Hepatocyte (in vitro differentiated cells): ENCODE data around the gene SLC4A5. TPM values are rescaled to one million over a fixed set of nuclear protein-coding genes. Genes with fewer than 3 reads are reported as not detected.

Source experiments
- DNase-seq: peaks from one replicate; pipeline ENCODE4 v3.0.0-alpha.2; 2016; ENCODE audit warnings: low spot score
- H2AFZ ChIP-seq: fragments of 200-600 bp; sonication (generic); 2 replicates; pipeline ENCODE4 v1.6.0; 2016; ENCODE audit warnings: antibody characterized with exemption, mild to moderate bottlenecking
- H3K27ac ChIP-seq: fragments of 200-600 bp; sonication (generic); 2 replicates; pipeline ENCODE4 v1.5.1; 2016; ENCODE audit warnings: mild to moderate bottlenecking
- H3K27me3 ChIP-seq: fragments of 200-600 bp; sonication (generic); 2 replicates; pipeline ENCODE4 v1.6.1; 2016
- H3K36me3 ChIP-seq: fragments of 200-600 bp; sonication (generic); replicated peaks from 2 replicates; pipeline ENCODE4 v1.5.1; 2016; ENCODE audit warnings: low read depth; ENCODE audit not compliant: insufficient read depth
- H3K4me1 ChIP-seq: fragments of 200-600 bp; sonication (generic); 2 replicates; pipeline ENCODE4 v1.5.1; 2016; ENCODE audit warnings: mild to moderate bottlenecking, moderate library complexity; ENCODE audit not compliant: insufficient read depth
- H3K4me2 ChIP-seq: fragments of 200-600 bp; sonication (generic); 2 replicates; pipeline ENCODE4 v1.6.0; 2016
- H3K4me3 ChIP-seq: fragments of 200-600 bp; sonication (generic); 2 replicates; pipeline ENCODE4 v1.5.1; 2016; ENCODE audit warnings: mild to moderate bottlenecking
- H3K79me2 ChIP-seq: fragments of 200-600 bp; sonication (generic); 2 replicates; pipeline ENCODE4 v1.6.0; 2017; ENCODE audit warnings: mild to moderate bottlenecking
- H3K9me2 ChIP-seq: fragments of 200-600 bp; sonication (generic); replicated peaks from 2 replicates; pipeline ENCODE4 v1.6.0; 2017; ENCODE audit warnings: mild to moderate bottlenecking; ENCODE audit not compliant: insufficient read depth
- H3K9me3 ChIP-seq: fragments of 200-600 bp; sonication (generic); 2 replicates; pipeline ENCODE4 v1.5.1; 2016; ENCODE audit warnings: low read depth, mild to moderate bottlenecking
- H4K20me1 ChIP-seq: fragments of 200-600 bp; sonication (generic); 2 replicates; pipeline ENCODE4 v1.6.0; 2016; ENCODE audit warnings: mild to moderate bottlenecking; ENCODE audit not compliant: insufficient read depth, poor library complexity, severe bottlenecking
- CTCF ChIP-seq: fragments of 200-600 bp; sonication (generic); IDR thresholded peaks from 2 replicates; pipeline ENCODE4 v1.5.1; 2016; ENCODE audit warnings: antibody characterized with exemption, mild to moderate bottlenecking; ENCODE audit not compliant: poor library complexity
- EZH2 ChIP-seq: fragments of 200-600 bp; sonication (generic); IDR thresholded peaks from 2 replicates; pipeline ENCODE4 v1.6.1; 2016; ENCODE audit warnings: antibody characterized with exemption, mild to moderate bottlenecking, borderline replicate concordance
- EZH2phosphoT487 ChIP-seq: fragments of 200-600 bp; sonication (generic); IDR thresholded peaks from one replicate; pipeline ENCODE4 v1.6.1; 2018; ENCODE audit warnings: antibody characterized with exemption, mild to moderate bottlenecking, low read depth, moderate library complexity; ENCODE audit not compliant: unreplicated experiment, severe bottlenecking
- WGBS: methylation state at CpG from one replicate; pipeline ENCODE4 v1.1.6; 2016; ENCODE audit warnings: low lambda C conversion rate; ENCODE audit errors: missing lambda C conversion rate; 5-methylcytosine and 5-hydroxymethylcytosine counted together
- polyA plus RNA-seq: library from polyadenylated mRNA; unstranded; fragments of >200 nt; fragmentation: Nextera tagmentation; extraction: Ambion mirVana; gene quantifications from 2 replicates; pipeline ENCODE4 v1.2.1, GENCODE V29; 2016
- total RNA-seq: library from RNA; depleted of rRNA; stranded (reverse); fragments of >200 nt; gene quantifications from 2 replicates; pipeline ENCODE4 v1.2.3, GENCODE V29; 2014

Gene SLC4A5
- total and polyA plus RNA-seq, 2 experiments from 2014 or later = 0.28 to 1.5 TPM

- TF ChIP-seq CTCF = no peak
- no peak for TF ChIP-seq EZH2
- no peak for TF ChIP-seq EZH2phosphoT487
- Histone ChIP-seq H3K27me3 (no peaks in the 10 kb centered on the region), H3K4me2 (no peak overlapping the region), H3K27ac (no peak overlapping the region), H4K20me1 (no peaks in the 10 kb centered on the region), H3K4me3 (no peak overlapping the region), H3K79me2 (no peaks in the 10 kb centered on the region), H3K36me3 (no peaks in the 10 kb centered on the region), H3K4me1 (no peaks in the 10 kb centered on the region), H3K9me2 (no peaks in the 10 kb centered on the region), H3K9me3 (no peaks in the 10 kb centered on the region), H2AFZ (no peak overlapping the region)
- no peak for DNase-seq
- WGBS = 71% methylated on average over 6 of the region's 6 CpGs
These were observed 93.7 kb downstream of the SLC4A5 start for GRCh38 chr2:74249406-74250122.

- H3K9me2 ChIP-seq = no peaks in the 10 kb centered on the region
- WGBS = 95% methylated on average over 14 of the region's 14 CpGs
- no peak for TF ChIP-seq EZH2phosphoT487
- TF ChIP-seq EZH2 = no peak
- TF ChIP-seq CTCF = no peak
These were observed 96.6 kb downstream of the SLC4A5 start for GRCh38 chr2:74246496-74247195.

GRCh38 chr2:74244286-74244685, 98.9 kb downstream of the SLC4A5 start:
- 95% methylated on average over 2 of the region's 3 CpGs for WGBS
- H3K36me3 ChIP-seq = no peaks in the 10 kb centered on the region

More at GRCh38 chr2:74246496-74247195, 96.6 kb downstream of the SLC4A5 start:
- no peaks in the 10 kb centered on the region for H4K20me1 ChIP-seq
- no peak for DNase-seq
- no peaks in the 10 kb centered on the region for H3K4me1 ChIP-seq
- H3K36me3 ChIP-seq = no peaks in the 10 kb centered on the region
- no peaks in the 10 kb centered on the region for H3K79me2 ChIP-seq
- no peaks in the 10 kb centered on the region for H3K27me3 ChIP-seq
- no peak overlapping the region for H2AFZ ChIP-seq
- H3K4me2 ChIP-seq = no peak overlapping the region
- H3K4me3 ChIP-seq = no peak overlapping the region
- no peaks in the 10 kb centered on the region for H3K9me3 ChIP-seq
- H3K27ac ChIP-seq = no peak overlapping the region

More at GRCh38 chr2:74244286-74244685, 98.9 kb downstream of the SLC4A5 start:
- H3K9me3 ChIP-seq = no peaks in the 10 kb centered on the region
- DNase-seq = no peak
- H3K27ac ChIP-seq = no peak overlapping the region
- H3K4me2 ChIP-seq = no peak overlapping the region
- H2AFZ ChIP-seq = no peak overlapping the region
- H4K20me1 ChIP-seq = no peaks in the 10 kb centered on the region
- no peaks in the 10 kb centered on the region for H3K4me1 ChIP-seq
- H3K4me3 ChIP-seq = no peak overlapping the region
- H3K9me2 ChIP-seq = no peaks in the 10 kb centered on the region
- no peaks in the 10 kb centered on the region for H3K79me2 ChIP-seq
- H3K27me3 ChIP-seq = no peaks in the 10 kb centered on the region
- TF ChIP-seq EZH2phosphoT487 (no peak), CTCF (no peak), EZH2 (no peak)
